Endothelial cell of umbilical vein (primary cell): ENCODE measurements around the gene EDN1. TPM values are rescaled to one million over a fixed set of nuclear protein-coding genes. Genes with fewer than 3 reads are reported as not detected.

Experiments
- BruUV-seq: library from RNA; stranded (reverse); fragments of 400-500 nt; replicated peaks from 2 replicates; lab custom pipeline; 2021; lab: Mats Ljungman, UMichigan
- CTCF ChIA-PET: fragments of 300-600, 350-600 bp; sonication (Branson Sonifier 250); formaldehyde crosslinking; loops from one replicate; lab custom pipeline; 2021; ENCODE audit warnings: antibody characterized with exemption, inconsistent platforms; lab: Charles Lee
- POLR2A ChIA-PET: fragments of 300-600, 350-600 bp; sonication (Branson Sonifier 250); formaldehyde crosslinking; loops from one replicate; lab custom pipeline; 2021; ENCODE audit warnings: antibody characterized with exemption, inconsistent platforms; lab: Charles Lee
- DNase-seq: peaks from one replicate; pipeline ENCODE4 v3.0.0-alpha.2; 2011; ENCODE audit warnings: low read depth, low spot score
- FAIRE-seq: peaks from 2 replicates; lab custom pipeline; 2011; peaks lifted over from hg19 to GRCh38; lab: Jason Lieb, UNC
- H2AFZ ChIP-seq: 2 replicates; pipeline ENCODE4 v1.6.0; 2012; ENCODE audit warnings: low read depth, low read length, control low read depth, inconsistent platforms
- H3K27ac ChIP-seq: 2 replicates; pipeline ENCODE4 v1.5.1; 2011; ENCODE audit warnings: low read depth, mild to moderate bottlenecking, control low read depth, low read length, moderate library complexity; ENCODE audit not compliant: insufficient read depth
- H3K27me3 ChIP-seq, 2 experiments: 2 replicates each; pipeline versions ENCODE4 v1.6.0 to v1.6.1; 2011; ENCODE audit warnings: low read length in 2 of 2, mixed read lengths in 1 of 2; ENCODE audit not compliant: control insufficient read depth in 2 of 2, insufficient read depth in 2 of 2
- H3K36me3 ChIP-seq, 2 experiments: 2 replicates in 1 of 2; 3 replicates in 1 of 2; pipeline ENCODE4 v1.5.1; 2011; ENCODE audit warnings: low read length in 2 of 2, mild to moderate bottlenecking in 1 of 2, moderate library complexity in 1 of 2; ENCODE audit not compliant: control insufficient read depth in 2 of 2, insufficient read depth in 2 of 2; ENCODE audit errors: extremely low read depth in 1 of 2
- H3K4me1 ChIP-seq: 3 replicates; pipeline ENCODE4 v1.5.1; 2011; ENCODE audit warnings: mild to moderate bottlenecking, low read length; ENCODE audit not compliant: control insufficient read depth, insufficient read depth; ENCODE audit errors: extremely low read depth
- H3K4me2 ChIP-seq: 2 replicates; pipeline ENCODE4 v1.6.1; 2011; ENCODE audit warnings: low read length, control low read depth, mixed read lengths; ENCODE audit not compliant: insufficient read depth
- H3K4me3 ChIP-seq, 3 experiments: fragments of 200-600 bp in 1 of 3; sonication (generic), shearing (Covaris generic) in 1 of 3; replicated peaks in 1 of 3; 2 replicates each; pipeline ENCODE4 v1.5.1; 2011 to 2016; ENCODE audit warnings: control low read depth in 3 of 3, low read length in 3 of 3, mild to moderate bottlenecking in 2 of 3, inconsistent platforms in 1 of 3, low read depth in 1 of 3, moderate library complexity in 1 of 3; ENCODE audit not compliant: insufficient read depth in 1 of 3
- H3K79me2 ChIP-seq: 2 replicates; pipeline ENCODE4 v1.6.0; 2012; ENCODE audit warnings: low read length, inconsistent platforms; ENCODE audit not compliant: control insufficient read depth, insufficient read depth
- H3K9ac ChIP-seq: replicated peaks from 2 replicates; pipeline ENCODE3; 2011; ENCODE audit warnings: low read length, control low read depth; ENCODE audit not compliant: insufficient read depth; ENCODE audit errors: extremely low read depth
- H3K9me1 ChIP-seq: replicated peaks from 3 replicates; pipeline ENCODE4 v1.6.0; 2011; ENCODE audit warnings: mild to moderate bottlenecking, low read length; ENCODE audit not compliant: control insufficient read depth, insufficient read depth; ENCODE audit errors: extremely low read depth
- H3K9me3 ChIP-seq: replicated peaks from 2 replicates; pipeline ENCODE4 v1.5.1; 2012; ENCODE audit warnings: low read length, inconsistent platforms; ENCODE audit not compliant: control insufficient read depth, insufficient read depth
- H4K20me1 ChIP-seq: replicated peaks from 2 replicates; pipeline ENCODE3; 2011; ENCODE audit warnings: mild to moderate bottlenecking, low read length; ENCODE audit not compliant: control insufficient read depth, insufficient read depth; ENCODE audit errors: extremely low read depth
- EZH2 ChIP-seq: IDR thresholded peaks from 2 replicates; pipeline ENCODE4 v1.6.1; 2012; ENCODE audit warnings: borderline replicate concordance, low read depth, mild to moderate bottlenecking, moderate library complexity, low read length, inconsistent platforms; ENCODE audit not compliant: severe bottlenecking
- FOS ChIP-seq: IDR thresholded peaks from 2 replicates; pipeline ENCODE4 v1.6.1; 2011; ENCODE audit warnings: mild to moderate bottlenecking, low read length, moderate library complexity, borderline replicate concordance; ENCODE audit not compliant: insufficient read depth
- GATA2 ChIP-seq: IDR thresholded peaks from 2 replicates; pipeline ENCODE4 v1.7.0; 2011; ENCODE audit warnings: low read depth, mild to moderate bottlenecking, moderate library complexity, mixed read lengths, low read length; ENCODE audit not compliant: insufficient read length, insufficient read depth
- JUN ChIP-seq: IDR thresholded peaks from 2 replicates; pipeline ENCODE4 v1.6.1; 2011; ENCODE audit warnings: borderline replicate concordance, low read depth; ENCODE audit not compliant: insufficient read length, insufficient read depth
- MYC ChIP-seq: IDR thresholded peaks from one replicate; pipeline ENCODE4 v1.6.1; 2011; ENCODE audit warnings: mild to moderate bottlenecking, low read depth, low read length
- POLR2A ChIP-seq: IDR thresholded peaks from 2 replicates; pipeline ENCODE4 v1.6.1; 2012; ENCODE audit warnings: low read depth, mild to moderate bottlenecking, control low read depth, low read length
- POLR2AphosphoS5 ChIP-seq: IDR thresholded peaks from 2 replicates; pipeline ENCODE4 v1.6.1; 2012; ENCODE audit warnings: low read depth, mild to moderate bottlenecking, control low read depth, low read length, moderate library complexity; ENCODE audit not compliant: insufficient read depth
- dilution Hi-C: fragments of 300-500 bp; cut with MboI; formaldehyde crosslinking; loops from one replicate; pipeline ENCODE4 v1.15.0; 2019; ENCODE audit warnings: low sequenced_read_pairs; ENCODE audit not compliant: extremely low pct_ligation_motif_present
- intact Hi-C: fragments of 100-400 bp; cut with micrococcal nuclease; formaldehyde crosslinking; loops from one replicate; pipeline ENCODE4 v1.10.0; 2022
- polyA plus RNA-seq, 4 experiments: library from polyadenylated mRNA; depleted of rRNA in 3 of 4; stranded (reverse) in 3 of 4; unstranded in 1 of 4; fragments of >200 nt; gene quantifications; 2 replicates each; pipeline versions ENCODE4 v1.2.1 to v1.2.3, GENCODE V29; 2011 to 2012; ENCODE audit warnings: missing spikeins in 1 of 4
- total RNA-seq: library from RNA; stranded (reverse); gene quantifications from 2 replicates; pipeline ENCODE4 v1.2.3, GENCODE V29; 2021
- TF ChIP-seq, protein P1 (sequence below), 2 donors: IDR thresholded peaks; 1 replicate in 1 of 2; 2 replicates in 1 of 2; pipeline ENCODE4 v1.5.1; 2011; ENCODE audit warnings: low read length in 2 of 2, mild to moderate bottlenecking in 2 of 2, moderate library complexity in 2 of 2, control low read depth in 1 of 2, inconsistent platforms in 1 of 2, low read depth in 1 of 2; ENCODE audit not compliant: insufficient read depth in 1 of 2; ENCODE audit errors: extremely low read depth in 1 of 2
- TF ChIP-seq, protein P2 (sequence below): IDR thresholded peaks from 2 replicates; pipeline ENCODE4 v1.6.1; 2011; ENCODE audit not compliant: insufficient read depth, insufficient read length

EDN1 gene
- total and polyA plus RNA-seq, 2 donors (not counting 3 experiments of a cell fraction or from before 2014, with no cell fraction given): 493 to 498 TPM

DNA sequence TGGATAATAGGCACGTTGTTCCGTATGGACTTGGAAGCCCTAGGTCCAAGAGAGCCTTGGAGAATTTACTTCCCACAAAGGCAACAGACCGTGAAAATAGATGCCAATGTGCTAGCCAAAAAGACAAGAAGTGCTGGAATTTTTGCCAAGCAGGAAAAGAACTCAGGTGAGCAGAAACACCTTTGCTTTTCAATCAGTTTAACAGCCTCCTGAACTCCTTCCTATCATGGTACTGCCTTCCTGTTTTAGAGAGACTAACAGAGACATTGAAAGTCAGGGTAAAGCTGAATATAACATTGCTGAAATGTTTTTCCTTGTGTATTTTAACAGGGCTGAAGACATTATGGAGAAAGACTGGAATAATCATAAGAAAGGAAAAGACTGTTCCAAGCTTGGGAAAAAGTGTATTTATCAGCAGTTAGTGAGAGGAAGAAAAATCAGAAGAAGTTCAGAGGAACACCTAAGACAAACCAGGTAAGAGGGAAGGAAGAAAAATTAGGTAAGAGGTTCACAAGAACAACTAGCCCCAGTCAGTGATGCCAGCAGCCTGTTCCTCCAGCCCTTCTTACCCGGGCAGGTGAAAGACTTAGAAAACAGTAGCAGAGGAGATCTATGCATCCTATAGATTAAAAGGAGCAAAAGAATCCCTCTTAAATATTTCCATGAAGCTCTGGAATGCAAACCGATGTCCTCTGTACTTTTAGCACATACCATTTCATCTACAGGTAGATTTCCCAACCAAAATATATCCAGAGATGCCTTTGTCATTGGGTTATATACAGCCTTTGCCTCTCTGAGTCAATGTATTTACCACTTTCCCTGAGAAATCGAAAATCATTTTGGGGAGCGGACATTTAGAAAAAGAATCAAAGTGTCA is 4.0 kb downstream of the EDN1 start:
- peak overlapping the region; percentile 93 for H3K4me2 ChIP-seq
- peak; percentile 18 for DNase-seq
- no TSS peak for BruUV-seq
- H4K20me1 ChIP-seq: peaks cover 4% of the 10 kb centered on the region
- POLR2A ChIA-PET: interaction anchor here (0.9 to 2.1 kb wide), 7 partner anchors 279 to 641 kb away, joined by 3 to 11 read pairs (median 3); no protein-coding TSS in a partner anchor
- H3K79me2 ChIP-seq: peaks cover 53% of the 10 kb centered on the region
- intact Hi-C loops (loop anchor here (5.0 kb wide), 1 partner anchor 1082 kb away; no protein-coding TSS in a partner anchor), dilution Hi-C loops (loop anchor here (10.0 to 25.0 kb wide), 4 partner anchors 193 to 682 kb away; no protein-coding TSS in a partner anchor)
- peak overlapping the region; percentile 99 for H3K9ac ChIP-seq
- CTCF ChIA-PET: interaction anchor here (0.8 to 1.8 kb wide), 6 partner anchors 19 to 638 kb away, joined by 3 to 14 read pairs (median 4); no protein-coding TSS in a partner anchor
- H3K27ac ChIP-seq: peak overlapping the region; percentile 98
- TF ChIP-seq POLR2AphosphoS5 (peak; percentile 49), FOS (no peak), MYC (no peak), GATA2 (no peak), EZH2 (no peak), JUN (no peak), POLR2A (peak; percentile 3)
- TF ChIP-seq, protein P1, sequence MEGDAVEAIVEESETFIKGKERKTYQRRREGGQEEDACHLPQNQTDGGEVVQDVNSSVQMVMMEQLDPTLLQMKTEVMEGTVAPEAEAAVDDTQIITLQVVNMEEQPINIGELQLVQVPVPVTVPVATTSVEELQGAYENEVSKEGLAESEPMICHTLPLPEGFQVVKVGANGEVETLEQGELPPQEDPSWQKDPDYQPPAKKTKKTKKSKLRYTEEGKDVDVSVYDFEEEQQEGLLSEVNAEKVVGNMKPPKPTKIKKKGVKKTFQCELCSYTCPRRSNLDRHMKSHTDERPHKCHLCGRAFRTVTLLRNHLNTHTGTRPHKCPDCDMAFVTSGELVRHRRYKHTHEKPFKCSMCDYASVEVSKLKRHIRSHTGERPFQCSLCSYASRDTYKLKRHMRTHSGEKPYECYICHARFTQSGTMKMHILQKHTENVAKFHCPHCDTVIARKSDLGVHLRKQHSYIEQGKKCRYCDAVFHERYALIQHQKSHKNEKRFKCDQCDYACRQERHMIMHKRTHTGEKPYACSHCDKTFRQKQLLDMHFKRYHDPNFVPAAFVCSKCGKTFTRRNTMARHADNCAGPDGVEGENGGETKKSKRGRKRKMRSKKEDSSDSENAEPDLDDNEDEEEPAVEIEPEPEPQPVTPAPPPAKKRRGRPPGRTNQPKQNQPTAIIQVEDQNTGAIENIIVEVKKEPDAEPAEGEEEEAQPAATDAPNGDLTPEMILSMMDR (IDR thresholded peaks at IDR 0.05; ENCODE audit: extremely low read depth in 1 of 2, insufficient read depth in 1 of 2, low read depth in 1 of 2, low read length in 2 of 2): no peak
- TF ChIP-seq, protein P2, sequence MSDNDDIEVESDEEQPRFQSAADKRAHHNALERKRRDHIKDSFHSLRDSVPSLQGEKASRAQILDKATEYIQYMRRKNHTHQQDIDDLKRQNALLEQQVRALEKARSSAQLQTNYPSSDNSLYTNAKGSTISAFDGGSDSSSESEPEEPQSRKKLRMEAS: no peak
- H3K4me1 ChIP-seq: peaks cover 30% of the 10 kb centered on the region
- no peak for FAIRE-seq
- no peaks in the 10 kb centered on the region for H3K27me3 ChIP-seq
- H3K4me3 ChIP-seq: peak overlapping the region in 2 of 3 experiments; percentile 91 to 96
- H3K9me3 ChIP-seq: no peaks in the 10 kb centered on the region
- peaks cover 35 to 54% of the 10 kb centered on the region in 2 experiments for H3K36me3 ChIP-seq
- H3K9me1 ChIP-seq: no peaks in the 10 kb centered on the region
- H2AFZ ChIP-seq: no peak overlapping the region
